Medulla oblongata (tissue), 1 donor: ENCODE measurements around the gene PLA2G4B.
"Not testable (repeated sequence)": the region's sequence is repeated elsewhere in the genome, so short reads cannot be mapped to it uniquely, and the experiment has no call there.

Source experiments
- DNase-seq: peaks from one replicate; pipeline ENCODE4 v3.0.0-alpha.2; 2015; ENCODE audit errors: extremely low spot score

The PLA2G4B gene

GRCh38 chr15:41825572-41826535 lies 12.8 kb upstream of the PLA2G4B start:
- DNase-seq, result no peak

DNA sequence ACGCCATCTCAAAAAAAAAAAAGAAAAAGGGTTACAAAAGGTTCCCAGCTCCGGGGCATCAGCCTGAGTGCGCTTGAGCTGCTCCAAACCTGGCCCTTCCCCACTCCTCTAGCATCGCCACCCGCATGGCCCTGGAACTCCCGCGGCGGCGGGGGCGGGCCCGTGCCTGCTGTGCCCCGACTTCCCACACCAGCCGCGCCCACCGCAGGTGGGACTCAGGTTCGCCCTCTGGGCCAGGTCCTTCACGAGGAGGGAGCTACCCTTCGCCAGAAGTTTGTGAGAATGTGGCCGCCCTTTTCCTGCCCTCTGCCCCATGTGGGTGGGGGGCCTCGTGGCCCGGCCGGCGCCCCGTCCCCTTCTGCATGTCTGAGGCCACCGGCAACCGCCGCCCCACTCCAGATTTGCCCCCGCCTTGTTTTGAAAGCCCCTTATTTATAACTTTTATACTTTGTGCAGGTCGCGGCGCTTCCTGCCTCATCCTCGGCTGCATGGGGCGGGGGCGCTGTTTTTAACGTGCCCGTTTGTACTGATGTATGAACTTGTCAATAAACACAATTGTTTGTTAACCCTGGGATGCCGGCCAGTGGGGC lies 11.3 kb upstream of the PLA2G4B start:
- no peak for DNase-seq

GRCh38 chr15:41827880-41828806 lies 10.5 kb upstream of the PLA2G4B start, which contains the start of gene JMJD7:
JMJD7 (plus strand) TSS chr15:41828092; CDS start chr15:41828125, 33 bp downstream.
- DNase-seq, result peak; percentile 93

GRCh38 chr15:41828807-41829141 lies 9.9 kb upstream of the PLA2G4B start:
- DNase-seq, result no peak

DNA sequence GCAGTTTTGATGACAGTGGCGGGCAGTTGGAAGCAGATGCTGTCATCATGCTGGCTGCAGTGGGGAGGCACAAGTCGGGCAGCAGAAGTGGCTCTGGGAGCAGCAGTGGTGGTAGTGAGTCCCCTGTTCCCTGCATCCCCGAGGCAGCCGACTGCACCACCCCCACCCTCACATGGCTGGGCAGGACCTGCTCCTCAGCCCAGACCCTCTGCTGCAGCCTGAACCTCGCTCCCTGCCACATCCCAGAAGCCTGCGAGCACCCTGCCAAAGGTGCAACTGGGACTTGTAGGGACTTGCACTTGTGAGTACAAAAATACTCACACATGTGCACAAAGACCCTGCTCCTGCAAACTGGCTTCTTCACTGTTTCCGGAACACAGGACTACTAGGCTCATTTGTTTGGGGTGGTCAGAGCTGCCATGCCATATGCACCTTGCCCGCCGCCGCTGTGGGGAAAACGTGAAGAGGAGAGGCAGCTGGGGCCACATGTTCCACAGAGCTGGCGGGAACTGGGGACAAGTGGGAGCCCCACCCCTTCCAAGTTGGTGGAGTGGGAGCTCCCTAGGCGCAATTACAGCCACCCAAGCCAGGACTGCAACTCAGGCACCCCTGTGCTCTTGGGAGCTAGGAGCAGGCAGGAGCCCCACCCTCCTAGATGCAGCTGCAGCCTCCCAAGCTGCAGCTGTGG lies 8.5 kb upstream of the PLA2G4B start:
- no peak for DNase-seq

DNA sequence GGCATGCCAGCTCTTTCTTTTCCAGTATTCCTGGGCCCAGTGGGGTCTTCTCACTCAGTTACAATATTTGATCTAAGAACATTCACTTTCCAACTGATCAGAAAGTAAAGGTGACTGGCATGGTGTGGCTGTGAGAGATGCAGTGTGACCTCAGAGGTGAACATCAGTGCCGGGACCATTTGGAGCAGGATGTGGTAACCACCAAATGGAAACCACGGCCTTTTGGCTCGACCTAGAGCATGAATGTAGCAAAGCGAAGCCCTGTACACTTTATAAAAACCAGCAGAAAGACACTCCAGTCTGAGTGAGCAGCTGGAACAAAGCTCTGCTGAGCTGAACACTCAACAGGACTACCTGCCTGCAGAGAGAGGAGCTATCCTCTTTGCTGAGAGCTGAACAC lies 7.4 kb upstream of the PLA2G4B start:
- DNase-seq, result not testable (repeated sequence)

- DNase-seq, result no peak
These were observed 6.4 kb upstream of the PLA2G4B start for GRCh38 chr15:41832208-41832607.

- DNase-seq, result no peak
These were observed 5.8 kb upstream of the PLA2G4B start for GRCh38 chr15:41832875-41833274.

- DNase-seq, result no peak
These were observed 4.6 kb upstream of the PLA2G4B start for GRCh38 chr15:41834096-41834495.

GRCh38 chr15:41836073-41836472 lies 2.6 kb upstream of the PLA2G4B start:
- no peak for DNase-seq

GRCh38 chr15:41836713-41837454 lies 1.8 kb upstream of the PLA2G4B start:
- DNase-seq, result no peak

GRCh38 chr15:41839781-41840491 lies 1.3 kb downstream of the PLA2G4B start:
- DNase-seq, result no peak

DNA sequence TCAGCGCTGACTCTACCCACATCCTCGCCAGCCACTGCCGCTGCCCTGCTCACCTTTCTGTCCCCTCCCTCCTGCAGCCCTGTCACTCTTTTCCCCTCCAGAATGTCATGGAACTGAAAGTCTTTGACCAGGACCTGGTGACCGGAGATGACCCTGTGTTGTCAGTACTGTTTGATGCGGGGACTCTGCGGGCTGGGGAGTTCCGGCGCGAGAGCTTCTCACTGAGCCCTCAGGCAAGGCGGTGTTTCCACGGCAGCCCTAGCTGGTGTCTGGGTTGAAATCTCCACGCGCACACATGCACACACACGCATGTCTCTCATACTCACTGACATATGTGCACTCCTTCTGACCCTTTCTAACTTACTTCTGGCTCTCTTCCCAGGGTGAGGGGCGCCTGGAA lies 2.0 kb downstream of the PLA2G4B start:
- DNase-seq, result no peak

GRCh38 chr15:41841131-41841530 lies 2.5 kb downstream of the PLA2G4B start:
- DNase-seq, result no peak

GRCh38 chr15:41842229-41842628 lies 3.6 kb downstream of the PLA2G4B start:
- no peak for DNase-seq

DNA sequence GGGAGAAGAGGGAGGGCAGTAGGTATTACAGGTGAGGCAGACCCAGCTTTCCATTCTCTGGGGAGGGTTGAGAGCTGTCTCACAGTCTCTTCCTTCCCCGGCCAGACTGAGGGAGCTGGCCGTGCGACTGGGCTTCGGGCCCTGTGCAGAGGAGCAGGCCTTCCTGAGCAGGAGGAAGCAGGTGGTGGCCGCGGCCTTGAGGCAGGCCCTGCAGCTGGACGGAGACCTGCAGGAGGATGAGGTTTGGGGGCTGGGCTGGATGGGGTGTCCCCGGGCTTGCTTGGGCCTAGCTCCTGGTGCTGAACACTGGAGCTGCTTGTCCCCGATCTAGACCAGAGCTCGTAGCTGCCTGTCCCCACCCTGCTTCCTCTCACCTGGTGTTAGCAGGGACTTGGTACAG lies 4.9 kb downstream of the PLA2G4B start:
- no peak for DNase-seq

DNA sequence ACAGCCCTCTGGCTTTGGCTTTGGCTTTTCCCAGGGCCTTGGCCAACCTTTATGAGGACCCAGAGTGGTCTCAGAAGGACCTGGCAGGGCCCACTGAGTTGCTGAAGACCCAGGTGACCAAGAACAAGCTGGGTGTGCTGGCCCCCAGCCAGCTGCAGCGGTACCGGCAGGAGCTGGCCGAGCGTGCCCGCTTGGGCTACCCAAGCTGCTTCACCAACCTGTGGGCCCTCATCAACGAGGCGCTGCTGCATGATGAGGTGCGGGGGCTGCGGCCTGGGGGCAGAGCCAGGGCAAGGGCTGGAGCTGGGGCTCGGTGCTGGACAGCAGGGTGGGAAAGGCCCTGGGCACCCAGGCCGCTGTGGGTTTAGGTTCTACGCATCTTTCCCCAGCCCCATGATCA lies 6.2 kb downstream of the PLA2G4B start:
- DNase-seq, result no peak

DNA sequence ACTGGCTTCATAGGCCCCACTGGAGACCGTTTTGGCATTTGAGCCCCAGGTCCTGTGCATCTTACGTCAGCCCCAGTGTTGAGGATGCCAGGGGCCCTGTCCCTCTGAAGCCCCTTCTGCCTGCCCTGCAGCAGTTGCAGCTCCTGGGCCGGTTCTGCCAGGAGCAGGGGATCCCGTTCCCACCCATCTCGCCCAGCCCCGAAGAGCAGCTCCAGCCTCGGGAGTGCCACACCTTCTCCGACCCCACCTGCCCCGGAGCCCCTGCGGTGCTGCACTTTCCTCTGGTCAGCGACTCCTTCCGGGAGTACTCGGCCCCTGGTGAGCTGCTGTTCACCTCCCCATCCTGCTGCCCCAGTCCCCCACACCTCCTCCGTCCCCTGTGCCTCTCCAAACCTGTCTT lies 8.6 kb downstream of the PLA2G4B start:
- DNase-seq, result no peak

- no peak for DNase-seq
These were observed 9.3 kb downstream of the PLA2G4B start for GRCh38 chr15:41847981-41848380.

DNA sequence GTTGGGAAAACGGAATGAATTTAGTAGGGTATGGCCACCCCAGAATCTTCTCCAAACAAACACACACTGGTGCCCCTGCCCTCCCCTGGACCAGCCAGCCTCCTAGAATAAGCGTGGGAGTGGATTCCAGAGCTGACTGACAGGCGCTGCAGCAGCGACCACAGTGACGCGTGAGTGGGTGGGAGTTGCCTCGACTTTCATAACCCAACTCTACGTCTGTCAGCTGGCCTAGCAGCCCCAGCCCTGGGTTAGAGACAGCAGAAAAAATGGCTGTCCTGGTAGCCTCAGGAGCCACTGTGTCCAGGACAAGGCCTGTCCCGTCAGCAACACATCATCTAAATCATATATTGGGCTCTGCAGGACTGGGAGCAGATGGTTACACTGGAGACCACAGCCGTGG lies 10.0 kb downstream of the PLA2G4B start:
- no peak for DNase-seq
